Peyer's patch (tissue), 4 donors: ENCODE data around the gene NOC2L. TPM values are rescaled to one million over a fixed set of nuclear protein-coding genes. Genes with fewer than 3 reads are reported as not detected.

Experiments used
- DNase-seq, 3 donors: peaks; one replicate each; pipeline ENCODE4 v3.0.0-alpha.2; 2017 to 2019
- H3K27ac ChIP-seq, 4 donors: fragments of 200-600 bp; sonication (generic); one replicate each; pipeline ENCODE4 v1.5.1; 2016 to 2019
- H3K27me3 ChIP-seq, 2 donors: fragments of 200-600 bp; sonication (generic); one replicate each; pipeline ENCODE4 v1.5.1; 2019
- H3K36me3 ChIP-seq, 3 donors: fragments of 200-600 bp; sonication (generic); one replicate each; pipeline ENCODE4 v1.5.1; 2016 to 2019
- H3K4me1 ChIP-seq, 4 donors: fragments of 200-600 bp; sonication (generic); one replicate each; pipeline ENCODE4 v1.5.1; 2016 to 2019
- H3K4me3 ChIP-seq, 4 donors: fragments of 200-600 bp; sonication (generic); 1 replicate in 3 of 4; 2 replicates in 1 of 4; pipeline ENCODE4 v1.5.1; 2016 to 2019; ENCODE audit warnings: mild to moderate bottlenecking in 1 of 4
- H3K9me3 ChIP-seq, 4 donors: fragments of 200-600 bp; sonication (generic); one replicate each; pipeline ENCODE4 v1.5.1; 2016 to 2019; ENCODE audit warnings: mild to moderate bottlenecking in 1 of 4
- POLR2A ChIP-seq, 2 donors: fragments of 450-650 bp; IDR thresholded peaks; one replicate each; pipeline ENCODE4 v1.5.1; 2017; ENCODE audit warnings: antibody characterized with exemption in 2 of 2, mild to moderate bottlenecking in 2 of 2, moderate library complexity in 2 of 2
- total RNA-seq, 4 donors: library from RNA; depleted of rRNA; stranded (reverse); fragments of >200 nt; gene quantifications; one replicate each; pipeline ENCODE4 v1.1.0, GENCODE V29; 2016
- TF ChIP-seq, protein P1 (sequence below), 6 experiments: fragments of 450-650 bp in 4 of 6; fragments of 200-600 bp in 2 of 6; sonication (generic) in 1 of 6; IDR thresholded peaks; one replicate each; pipeline ENCODE4 v1.5.1; 2017 to 2019; ENCODE audit warnings: antibody characterized with exemption in 6 of 6, mild to moderate bottlenecking in 3 of 6, moderate library complexity in 1 of 6

Gene NOC2L
- total RNA-seq, 4 donors from 2014 or later = 18.2 to 58.6 (median 39.9) TPM

DNA sequence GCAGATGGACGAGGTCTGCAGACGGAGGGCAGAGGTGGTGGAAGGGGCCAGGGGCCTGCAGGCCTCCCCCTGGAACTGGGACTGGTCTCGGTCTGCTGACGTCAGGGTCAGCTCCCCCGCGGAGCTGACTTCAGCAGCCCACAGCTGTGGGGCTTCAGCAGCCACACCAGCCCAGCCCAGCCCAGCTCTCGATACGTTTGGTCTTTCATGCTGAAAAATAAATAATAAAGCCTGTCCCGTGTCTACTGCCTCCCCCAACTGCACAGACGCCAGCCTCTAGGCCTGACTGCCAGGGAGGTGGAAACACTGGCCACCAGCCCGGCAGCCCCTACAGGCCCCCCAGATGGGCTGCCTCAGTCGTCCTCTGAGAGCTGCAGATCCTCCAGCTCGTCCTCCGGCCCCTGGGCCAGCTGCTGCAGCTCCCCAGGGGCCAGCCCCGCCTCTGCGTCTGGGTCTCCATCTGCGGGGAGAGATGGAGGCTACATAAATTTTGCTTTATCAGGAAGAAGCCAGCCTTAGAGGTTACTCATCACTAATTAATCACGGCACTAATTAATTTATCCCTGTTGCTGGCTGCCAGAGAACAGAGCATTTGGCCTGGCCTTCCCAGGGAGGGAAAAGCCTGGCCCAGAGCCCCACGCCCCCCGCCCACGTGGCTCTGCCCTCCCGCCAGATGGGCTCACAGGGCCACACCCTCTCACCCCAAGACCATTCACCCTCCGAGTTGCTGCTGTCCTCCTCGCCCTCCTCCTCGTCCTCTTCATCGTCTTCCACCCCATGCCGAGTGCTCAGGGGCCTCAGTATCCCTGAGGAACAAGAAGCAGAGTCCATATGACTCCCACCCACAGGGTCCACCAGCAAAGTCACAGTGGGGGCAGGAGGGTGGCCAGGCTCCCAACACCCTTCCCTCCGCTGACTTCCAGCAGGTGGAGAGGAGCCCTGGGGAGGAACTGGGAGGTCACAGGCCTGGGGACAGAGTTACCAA lies 14.4 kb downstream of the NOC2L start:
- TF ChIP-seq, protein P1, sequence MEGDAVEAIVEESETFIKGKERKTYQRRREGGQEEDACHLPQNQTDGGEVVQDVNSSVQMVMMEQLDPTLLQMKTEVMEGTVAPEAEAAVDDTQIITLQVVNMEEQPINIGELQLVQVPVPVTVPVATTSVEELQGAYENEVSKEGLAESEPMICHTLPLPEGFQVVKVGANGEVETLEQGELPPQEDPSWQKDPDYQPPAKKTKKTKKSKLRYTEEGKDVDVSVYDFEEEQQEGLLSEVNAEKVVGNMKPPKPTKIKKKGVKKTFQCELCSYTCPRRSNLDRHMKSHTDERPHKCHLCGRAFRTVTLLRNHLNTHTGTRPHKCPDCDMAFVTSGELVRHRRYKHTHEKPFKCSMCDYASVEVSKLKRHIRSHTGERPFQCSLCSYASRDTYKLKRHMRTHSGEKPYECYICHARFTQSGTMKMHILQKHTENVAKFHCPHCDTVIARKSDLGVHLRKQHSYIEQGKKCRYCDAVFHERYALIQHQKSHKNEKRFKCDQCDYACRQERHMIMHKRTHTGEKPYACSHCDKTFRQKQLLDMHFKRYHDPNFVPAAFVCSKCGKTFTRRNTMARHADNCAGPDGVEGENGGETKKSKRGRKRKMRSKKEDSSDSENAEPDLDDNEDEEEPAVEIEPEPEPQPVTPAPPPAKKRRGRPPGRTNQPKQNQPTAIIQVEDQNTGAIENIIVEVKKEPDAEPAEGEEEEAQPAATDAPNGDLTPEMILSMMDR (IDR thresholded peaks at IDR 0.05) = no peak
- TF ChIP-seq POLR2A (IDR thresholded peaks at IDR 0.05) = no peak
- peak overlapping the region in 3 of 4 donors; percentile 4 to 74 (median 70) for H3K27ac ChIP-seq
- H3K4me3 ChIP-seq = no peak overlapping the region
- H3K4me1 ChIP-seq = peaks cover 5 to 40% (median 27%) of the 10 kb centered on the region in 4 donors
- peaks cover 0 to 30% of the 10 kb centered on the region in 2 donors for H3K27me3 ChIP-seq
- H3K36me3 ChIP-seq = peaks cover 0 to 47% (median 0%) of the 10 kb centered on the region in 3 donors
- no peaks in the 10 kb centered on the region for H3K9me3 ChIP-seq
- no peak for DNase-seq

- Histone ChIP-seq H3K9me3 (no peaks in the 10 kb centered on the region), H3K27me3 (peaks cover 0 to 31% of the 10 kb centered on the region in 2 donors), H3K4me1 (peaks cover 5 to 43% (median 27%) of the 10 kb centered on the region in 4 donors), H3K36me3 (peaks cover 0 to 38% (median 0%) of the 10 kb centered on the region in 3 donors), H3K27ac (peak overlapping the region; percentile 43 to 74 (median 58)), H3K4me3 (no peak overlapping the region)
- TF ChIP-seq POLR2A (IDR thresholded peaks at IDR 0.05) = no peak
- TF ChIP-seq, protein P1 (IDR thresholded peaks at IDR 0.05) = no peak
- no peak for DNase-seq
Measured at GRCh38 chr1:943545-944340, 15.3 kb downstream of the NOC2L start.

DNA sequence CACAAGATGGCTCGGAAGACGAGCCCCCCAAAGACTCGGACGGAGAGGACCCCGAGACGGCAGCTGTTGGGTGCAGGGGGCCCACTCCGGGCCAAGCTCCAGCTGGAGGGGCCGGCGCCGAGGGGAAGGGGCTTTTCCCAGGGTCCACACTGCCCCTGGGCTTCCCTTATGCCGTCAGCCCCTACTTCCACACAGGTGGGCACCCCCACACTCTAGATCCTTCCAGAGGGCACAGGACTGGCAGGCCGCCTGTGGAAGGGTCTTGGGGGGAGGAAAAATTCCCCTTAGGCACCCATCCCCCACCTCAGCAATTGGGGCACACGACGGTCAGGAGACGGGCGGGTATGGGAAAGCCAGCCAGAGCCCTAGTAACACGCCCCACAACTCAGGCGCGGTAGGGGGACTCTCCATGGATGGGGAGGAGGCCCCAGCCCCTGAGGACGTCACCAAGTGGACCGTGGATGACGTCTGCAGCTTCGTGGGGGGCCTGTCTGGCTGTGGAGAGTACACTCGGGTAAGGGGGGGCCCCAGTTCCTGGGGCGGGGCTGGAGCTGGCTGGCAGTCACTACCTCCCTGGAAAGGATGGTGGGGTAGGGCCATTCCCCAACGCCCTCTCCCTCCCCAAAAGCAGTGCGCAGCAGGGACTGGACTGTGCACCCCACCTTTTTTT lies 16.1 kb downstream of the NOC2L start:
- DNase-seq = no peak
- H3K27me3 ChIP-seq = peaks cover 0 to 36% of the 10 kb centered on the region in 2 donors

GRCh38 chr1:942411-942821 lies 16.6 kb downstream of the NOC2L start:
- DNase-seq = no peak
- no peak for TF ChIP-seq POLR2A (IDR thresholded peaks at IDR 0.05)
- TF ChIP-seq, protein P1 (IDR thresholded peaks at IDR 0.05) = no peak
- Histone ChIP-seq H3K4me3 (peak overlapping the region; percentile 18 to 53 (median 51)), H3K27ac (peak overlapping the region; percentile 27 to 74 (median 71)), H3K4me1 (peaks cover 5 to 43% (median 27%) of the 10 kb centered on the region in 4 donors), H3K36me3 (peaks cover 0 to 25% (median 0%) of the 10 kb centered on the region in 3 donors), H3K27me3 (peaks cover 0 to 36% of the 10 kb centered on the region in 2 donors), H3K9me3 (no peaks in the 10 kb centered on the region)

More for the DNA sequence above, 16.1 kb downstream of the NOC2L start:
- Histone ChIP-seq H3K4me1 (peaks cover 5 to 43% (median 27%) of the 10 kb centered on the region in 4 donors), H3K4me3 (peak overlapping the region in 3 of 4 donors; percentile 50 to 53 (median 52)), H3K36me3 (peaks cover 0 to 31% (median 0%) of the 10 kb centered on the region in 3 donors), H3K9me3 (no peaks in the 10 kb centered on the region), H3K27ac (peak overlapping the region; percentile 27 to 74 (median 71))
- no peak for TF ChIP-seq POLR2A (IDR thresholded peaks at IDR 0.05)
- TF ChIP-seq, protein P1 (IDR thresholded peaks at IDR 0.05) = no peak
